NCI-H2196 treated with DMSO at 0.1 percent for 48 hours (cell line): ENCODE results near the gene TCF7L2.

Experiments used
- DNase-seq: peaks from one replicate; lab custom pipeline; 2025; ENCODE audit not compliant: unreplicated experiment; lab: John Stamatoyannopoulos, UW

Gene TCF7L2

GRCh38 chr10:112991888-112992491 lies 41.9 kb downstream of the TCF7L2 start:
- no peak for DNase-seq

DNA sequence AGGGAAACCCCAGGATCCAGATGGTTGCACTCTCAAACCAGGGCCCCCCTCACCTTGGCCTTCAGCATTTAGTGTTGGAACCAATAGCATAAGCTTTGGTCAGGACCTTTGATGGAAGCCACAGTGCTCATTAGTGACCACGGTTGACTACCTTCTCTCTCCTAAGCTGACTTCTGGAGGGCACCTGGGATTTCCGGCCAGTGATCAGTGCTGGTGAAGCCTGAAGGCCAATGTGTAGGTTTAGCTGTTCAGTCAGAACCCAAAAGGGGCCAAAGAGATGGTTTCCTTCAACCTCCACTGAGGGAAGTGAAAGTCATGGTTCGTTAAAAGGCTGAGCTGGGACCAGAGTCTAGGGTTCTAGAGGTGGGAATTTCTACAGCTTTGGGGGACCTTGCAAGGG lies 46.4 kb downstream of the TCF7L2 start:
- DNase-seq, result no peak

DNA sequence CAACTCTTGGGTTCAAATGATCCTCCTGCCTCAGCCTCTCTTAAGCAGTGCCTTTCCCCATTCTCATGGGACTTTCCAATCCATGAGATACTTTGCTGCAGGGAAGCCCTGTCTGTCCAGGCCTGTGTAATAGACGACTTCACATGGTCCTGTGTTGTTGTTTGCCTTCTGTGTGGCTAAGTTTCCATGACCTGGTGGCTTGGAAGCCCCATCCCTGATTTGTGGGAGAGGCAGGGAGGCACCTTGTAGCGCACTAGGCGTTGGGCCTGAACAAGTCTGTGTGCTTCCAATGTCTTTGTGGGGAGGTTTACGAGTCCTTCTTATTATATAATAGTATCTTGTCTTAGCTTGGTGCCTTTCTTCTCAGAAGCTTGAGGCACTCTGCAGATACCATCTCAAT lies 49.1 kb downstream of the TCF7L2 start:
- no peak for DNase-seq

- DNase-seq, result no peak
Observed at GRCh38 chr10:113000442-113000841, 50.4 kb downstream of the TCF7L2 start.

- no peak for DNase-seq
Observed at GRCh38 chr10:113000876-113001598, 51.0 kb downstream of the TCF7L2 start.

GRCh38 chr10:113001599-113002448 lies 51.8 kb downstream of the TCF7L2 start:
- DNase-seq, result no peak

- DNase-seq, result no peak
Observed at GRCh38 chr10:113002449-113002777, 52.4 kb downstream of the TCF7L2 start.

GRCh38 chr10:113003052-113003451 lies 53.0 kb downstream of the TCF7L2 start:
- DNase-seq, result no peak

DNA sequence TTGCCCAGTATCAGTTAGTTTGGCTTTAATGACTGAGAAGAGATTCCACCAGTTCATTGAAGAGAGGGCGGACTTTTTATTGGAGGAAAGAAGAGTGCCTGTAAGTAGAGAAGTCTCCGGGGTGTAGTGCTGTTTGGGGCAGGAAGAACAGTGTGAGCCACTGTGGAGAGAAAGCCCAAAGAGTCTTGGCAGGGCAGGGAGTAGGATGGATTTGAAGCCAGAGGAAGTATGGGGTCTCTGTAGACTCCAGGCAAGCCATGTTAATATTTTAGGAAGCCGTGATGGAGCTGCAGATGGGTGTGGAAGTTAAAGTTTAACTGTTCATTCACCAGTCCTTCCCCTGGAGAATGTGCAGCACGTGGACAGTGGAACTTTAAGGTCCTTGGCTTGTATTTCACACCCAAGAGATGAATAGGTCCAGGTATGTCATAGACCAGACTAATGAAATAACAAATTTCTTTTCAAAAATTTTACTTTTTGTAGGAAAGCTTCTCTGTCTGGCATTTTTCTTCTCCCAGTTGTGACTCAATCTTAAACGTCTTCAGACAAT lies 54.1 kb downstream of the TCF7L2 start:
- DNase-seq, result no peak

- DNase-seq, result no peak
Observed at GRCh38 chr10:113005380-113005779, 55.3 kb downstream of the TCF7L2 start.

DNA sequence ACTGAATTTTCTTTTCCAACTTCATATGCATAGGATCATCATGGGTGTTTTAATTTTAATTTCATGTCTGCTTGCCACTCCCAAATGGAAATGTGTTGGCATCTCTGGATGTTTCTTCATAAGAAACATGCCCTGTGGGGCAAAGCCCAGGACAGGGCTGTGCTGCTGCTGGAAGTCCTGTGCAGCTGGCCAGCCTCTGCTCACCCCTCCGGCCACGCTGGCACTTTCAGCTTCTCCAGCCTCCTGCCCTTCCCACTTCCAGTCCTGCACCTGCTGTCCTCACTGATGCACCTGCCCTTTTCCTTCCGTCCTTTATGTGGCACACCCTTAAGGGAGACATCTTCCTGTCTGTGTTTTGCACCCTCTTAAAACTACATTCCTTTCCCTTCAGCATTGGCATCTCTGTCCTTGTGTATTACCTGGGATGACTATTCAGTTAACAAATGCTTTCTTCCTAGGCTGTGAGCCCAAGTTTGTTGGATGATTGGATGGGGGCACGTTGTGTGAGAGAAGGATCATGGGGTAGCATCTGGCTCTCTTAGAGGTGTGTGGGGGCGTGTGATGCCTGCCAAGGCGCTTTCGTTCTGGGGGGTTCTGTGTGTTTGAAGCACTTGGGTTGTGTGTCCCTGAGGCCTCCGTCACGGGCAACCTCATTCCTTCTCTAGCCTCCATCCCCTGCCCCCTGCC lies 56.8 kb downstream of the TCF7L2 start:
- no peak for DNase-seq

DNA sequence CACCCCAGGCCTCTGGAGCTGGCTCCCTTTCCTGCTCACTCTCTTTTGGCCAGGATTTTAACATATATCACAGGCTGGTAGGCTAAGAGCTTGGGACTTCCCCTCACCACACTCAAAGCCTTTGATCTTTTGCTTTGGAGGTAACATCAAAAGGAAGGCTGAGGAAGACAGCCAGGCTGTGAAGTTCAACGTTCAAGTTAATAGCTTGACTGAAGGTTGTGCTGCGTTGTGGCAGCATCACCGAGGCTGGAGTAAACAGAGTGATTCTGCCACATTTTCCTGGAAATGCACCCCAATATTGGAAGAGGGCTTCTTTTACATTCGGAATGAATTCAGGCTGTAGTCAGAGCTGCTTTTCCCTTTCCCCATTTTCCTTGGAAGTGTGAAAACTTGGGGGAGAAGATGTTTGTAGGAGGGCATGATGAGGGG lies 57.3 kb downstream of the TCF7L2 start:
- DNase-seq, result no peak

DNA sequence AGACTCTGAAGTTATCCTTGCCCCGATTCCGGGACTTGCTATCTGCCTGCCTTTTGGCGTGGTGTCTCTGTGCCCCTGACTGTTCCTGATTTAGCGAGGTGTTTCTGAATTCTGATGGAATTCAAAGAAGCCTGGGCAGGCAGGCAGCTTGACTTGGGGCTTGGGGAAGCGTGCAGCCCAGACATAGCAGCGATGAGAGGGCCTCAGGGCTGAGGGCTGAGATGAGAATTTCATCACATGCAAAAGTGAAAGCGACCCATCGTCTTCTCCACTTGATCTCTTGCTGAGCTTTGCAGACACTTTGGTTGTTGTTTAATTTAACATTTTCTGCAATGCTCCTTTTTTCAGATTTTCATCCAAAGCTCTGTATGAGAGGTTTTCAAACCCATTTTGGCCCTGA lies 57.8 kb downstream of the TCF7L2 start:
- DNase-seq, result no peak

GRCh38 chr10:113011592-113012374 lies 61.7 kb downstream of the TCF7L2 start:
- DNase-seq, result no peak

GRCh38 chr10:113015201-113015600 lies 65.2 kb downstream of the TCF7L2 start:
- DNase-seq, result no peak

- DNase-seq, result no peak
Observed at GRCh38 chr10:113017376-113017775, 67.3 kb downstream of the TCF7L2 start.

DNA sequence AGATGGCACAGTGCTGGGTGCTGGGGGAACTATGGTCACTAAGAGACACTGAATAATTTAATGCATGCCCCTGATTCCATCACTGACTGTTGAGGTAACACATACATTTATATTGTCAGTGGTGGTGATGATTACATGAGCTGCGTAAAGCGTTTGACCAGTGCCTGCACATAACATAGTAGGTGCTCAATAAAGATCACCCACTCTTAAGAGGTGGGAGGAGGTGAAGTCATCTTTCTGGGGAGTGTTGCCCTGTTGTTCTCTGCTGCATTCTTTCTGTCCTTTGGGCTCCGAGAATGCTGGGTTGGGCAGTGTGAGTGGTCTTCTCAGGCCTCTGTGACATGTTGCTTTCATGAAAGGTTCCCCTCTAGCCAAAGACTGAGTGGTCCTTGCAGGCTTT lies 68.0 kb downstream of the TCF7L2 start:
- no peak for DNase-seq

DNA sequence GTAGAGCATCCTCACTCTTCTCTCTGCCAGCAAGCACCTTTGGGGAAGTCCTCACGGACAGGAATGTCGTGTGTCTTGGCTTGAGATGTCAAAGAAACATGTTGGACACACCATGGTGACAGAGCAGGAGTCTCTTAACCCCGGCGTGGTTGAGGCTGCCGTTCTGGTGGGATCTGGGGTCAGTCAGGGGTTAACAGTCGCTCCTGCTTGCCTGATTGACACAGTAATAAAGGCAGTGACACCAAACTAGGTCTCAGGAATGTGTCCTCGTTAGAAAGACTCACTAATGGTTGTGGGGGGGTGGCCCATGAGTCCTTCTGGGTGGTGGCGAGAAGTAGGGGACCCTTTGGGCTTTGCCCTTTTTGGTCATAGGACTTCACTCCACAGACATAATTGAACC lies 69.0 kb downstream of the TCF7L2 start:
- DNase-seq, result no peak

- peak; percentile 13 for DNase-seq
Observed at GRCh38 chr10:113019692-113020474, 69.8 kb downstream of the TCF7L2 start.

GRCh38 chr10:113020475-113020753 lies 70.4 kb downstream of the TCF7L2 start:
- no peak for DNase-seq
